CD14-positive monocyte (primary cell): ENCODE results near the gene FNDC7. TPM values are rescaled to one million over a fixed set of nuclear protein-coding genes. Genes with fewer than 3 reads are reported as not detected.

ENCODE experiments used
- DNase-seq, 3 donors: peaks; one replicate each; pipeline ENCODE4 v3.0.0-alpha.2; 2011 to 2022
- H2AFZ ChIP-seq: 2 replicates; pipeline ENCODE4 v1.6.0; 2012; ENCODE audit warnings: mild to moderate bottlenecking, low read depth, low read length, inconsistent platforms; ENCODE audit not compliant: insufficient read depth, poor library complexity, severe bottlenecking
- H3K27ac ChIP-seq, 2 donors: 1 replicate in 1 of 2; 2 replicates in 1 of 2; pipeline ENCODE4 v1.5.1; 2012 to 2013; ENCODE audit warnings: low read length in 2 of 2, control low read depth in 1 of 2, inconsistent platforms in 1 of 2, low read depth in 1 of 2, mild to moderate bottlenecking in 1 of 2
- H3K27me3 ChIP-seq, 2 donors: one replicate each; pipeline versions ENCODE4 v1.6.0 to v1.6.1; 2011 to 2013; ENCODE audit warnings: low read length in 2 of 2; ENCODE audit not compliant: control insufficient read depth in 2 of 2, insufficient read depth in 2 of 2
- H3K36me3 ChIP-seq, 2 donors: replicated peaks in 1 of 2; 1 replicate in 1 of 2; 2 replicates in 1 of 2; pipeline versions ENCODE4 v1.5.1 to v1.6.1; 2012 to 2013; ENCODE audit warnings: low read length in 2 of 2, control low read depth in 1 of 2, inconsistent platforms in 1 of 2, mild to moderate bottlenecking in 1 of 2; ENCODE audit not compliant: insufficient read depth in 2 of 2, control insufficient read depth in 1 of 2
- H3K4me1 ChIP-seq, 2 donors: 1 replicate in 1 of 2; 2 replicates in 1 of 2; pipeline versions ENCODE4 v1.5.1 to v1.6.1; 2012 to 2013; ENCODE audit warnings: low read length in 2 of 2, control low read depth in 1 of 2, inconsistent platforms in 1 of 2, mild to moderate bottlenecking in 1 of 2, moderate library complexity in 1 of 2; ENCODE audit not compliant: insufficient read depth in 2 of 2, control insufficient read depth in 1 of 2
- H3K4me2 ChIP-seq: replicated peaks from 2 replicates; pipeline ENCODE3; 2012; ENCODE audit warnings: low read length, moderate library complexity, mild to moderate bottlenecking; ENCODE audit not compliant: poor library complexity, severe bottlenecking; ENCODE audit errors: extremely low read depth
- H3K4me3 ChIP-seq, 3 experiments: fragments of 200-600 bp in 1 of 3; sonication (generic) in 1 of 3; replicated peaks in 1 of 3; 1 replicate in 2 of 3; 2 replicates in 1 of 3; pipeline ENCODE4 v1.5.1; 2011 to 2013; ENCODE audit warnings: low read length in 3 of 3, mild to moderate bottlenecking in 3 of 3, control low read depth in 2 of 3, low read depth in 2 of 3, inconsistent platforms in 1 of 3, moderate library complexity in 1 of 3
- H3K79me2 ChIP-seq: 2 replicates; pipeline ENCODE4 v1.6.0; 2012; ENCODE audit warnings: mild to moderate bottlenecking, control low read depth, inconsistent platforms, low read length, moderate library complexity; ENCODE audit not compliant: insufficient read depth
- H3K9ac ChIP-seq: 2 replicates; pipeline ENCODE4 v1.6.0; 2017; ENCODE audit warnings: low read length, mild to moderate bottlenecking; ENCODE audit not compliant: insufficient read depth, poor library complexity, severe bottlenecking
- H3K9me3 ChIP-seq, 2 donors: replicated peaks in 1 of 2; 1 replicate in 1 of 2; 2 replicates in 1 of 2; pipeline versions ENCODE4 v1.5.1 to v1.6.1; 2012 to 2013; ENCODE audit warnings: low read length in 2 of 2, control low read depth in 1 of 2; ENCODE audit not compliant: control insufficient read depth in 1 of 2, insufficient read depth in 1 of 2
- H4K20me1 ChIP-seq: 2 replicates; pipeline ENCODE4 v1.6.0; 2012; ENCODE audit warnings: mild to moderate bottlenecking, low read length, control low read depth, moderate library complexity; ENCODE audit not compliant: insufficient read depth
- H3K27ac Mint-ChIP-seq, 7 donors: one replicate each; pipeline ENCODE4 v1.8.0; 2020; ENCODE audit warnings: mild to moderate bottlenecking in 7 of 7, mixed read lengths in 7 of 7, moderate library complexity in 6 of 7, inconsistent platforms in 2 of 7
- H3K27me3 Mint-ChIP-seq, 3 donors: one replicate each; pipeline ENCODE4 v1.8.0; 2021 to 2022; ENCODE audit warnings: low read depth in 3 of 3, mild to moderate bottlenecking in 3 of 3, mixed read lengths in 3 of 3, moderate library complexity in 3 of 3, inconsistent platforms in 1 of 3
- H3K36me3 Mint-ChIP-seq, 2 donors: one replicate each; pipeline ENCODE4 v1.8.0; 2020; ENCODE audit warnings: mixed read lengths in 2 of 2, inconsistent platforms in 1 of 2, mild to moderate bottlenecking in 1 of 2
- H3K4me1 Mint-ChIP-seq: one replicate; pipeline ENCODE4 v1.8.0; 2020; ENCODE audit warnings: mild to moderate bottlenecking, mixed read lengths
- H3K4me3 Mint-ChIP-seq, 2 donors: one replicate each; pipeline ENCODE4 v1.8.0; 2020; ENCODE audit warnings: mild to moderate bottlenecking in 2 of 2, mixed read lengths in 2 of 2, moderate library complexity in 1 of 2
- H3K9me3 Mint-ChIP-seq, 7 donors: one replicate each; pipeline ENCODE4 v1.8.0; 2020 to 2022; ENCODE audit warnings: mixed read lengths in 7 of 7, mild to moderate bottlenecking in 6 of 7, moderate library complexity in 6 of 7, inconsistent platforms in 2 of 7
- WGBS: methylation state at CpG from one replicate; pipeline ENCODE4 v1.1.5; 2013; ENCODE audit warnings: missing lambda C conversion rate; ENCODE audit not compliant: insufficient coverage; 5-methylcytosine and 5-hydroxymethylcytosine counted together
- intact Hi-C, 2 donors: fragments of 100-400 bp; cut with micrococcal nuclease; formaldehyde crosslinking; loops; one replicate each; pipeline versions ENCODE4 v1.15.0 to v1.15.1; 2023
- polyA plus RNA-seq, 3 donors: library from polyadenylated mRNA; depleted of rRNA in 1 of 3; unstranded in 2 of 3; stranded (reverse) in 1 of 3; fragments of 300-500 nt in 2 of 3; fragments of >200 nt in 1 of 3; fragmentation: Illumina TruSeq in 2 of 3; gene quantifications; 1 replicate in 2 of 3; 2 replicates in 1 of 3; pipeline ENCODE4 v1.2.3, GENCODE V29; 2012 to 2021
- TF ChIP-seq, protein P1 (sequence below): fragments of 200-600 bp; IDR thresholded peaks from one replicate; pipeline ENCODE4 v1.8.0; 2022; ENCODE audit warnings: antibody characterized with exemption, mild to moderate bottlenecking

FNDC7 gene
- polyA plus RNA-seq, 3 donors: 0.07 TPM; not detected in 2

DNA sequence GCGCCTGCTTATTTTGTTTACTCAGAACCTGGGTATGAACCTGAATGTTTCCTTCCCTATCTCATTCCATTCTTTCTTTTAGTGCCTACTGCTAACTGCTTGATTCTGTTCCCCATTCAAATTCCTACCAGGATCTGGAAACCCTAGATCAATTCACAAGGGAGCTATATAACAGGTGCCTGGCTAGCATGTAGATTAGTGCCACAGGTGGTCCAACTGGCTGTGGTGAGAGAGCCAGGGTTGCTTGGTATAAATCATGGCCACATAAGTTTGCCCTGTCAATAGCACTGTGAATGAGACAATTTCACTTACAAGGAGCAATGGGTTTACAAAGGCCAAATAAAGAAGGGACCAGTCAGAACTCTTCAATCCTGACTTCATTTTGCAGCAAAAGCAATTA lies 27.2 kb upstream of the FNDC7 start:
- peaks cover 1% of the 10 kb centered on the region for H3K4me1 Mint-ChIP-seq
- no peak overlapping the region for H3K27ac ChIP-seq

DNA sequence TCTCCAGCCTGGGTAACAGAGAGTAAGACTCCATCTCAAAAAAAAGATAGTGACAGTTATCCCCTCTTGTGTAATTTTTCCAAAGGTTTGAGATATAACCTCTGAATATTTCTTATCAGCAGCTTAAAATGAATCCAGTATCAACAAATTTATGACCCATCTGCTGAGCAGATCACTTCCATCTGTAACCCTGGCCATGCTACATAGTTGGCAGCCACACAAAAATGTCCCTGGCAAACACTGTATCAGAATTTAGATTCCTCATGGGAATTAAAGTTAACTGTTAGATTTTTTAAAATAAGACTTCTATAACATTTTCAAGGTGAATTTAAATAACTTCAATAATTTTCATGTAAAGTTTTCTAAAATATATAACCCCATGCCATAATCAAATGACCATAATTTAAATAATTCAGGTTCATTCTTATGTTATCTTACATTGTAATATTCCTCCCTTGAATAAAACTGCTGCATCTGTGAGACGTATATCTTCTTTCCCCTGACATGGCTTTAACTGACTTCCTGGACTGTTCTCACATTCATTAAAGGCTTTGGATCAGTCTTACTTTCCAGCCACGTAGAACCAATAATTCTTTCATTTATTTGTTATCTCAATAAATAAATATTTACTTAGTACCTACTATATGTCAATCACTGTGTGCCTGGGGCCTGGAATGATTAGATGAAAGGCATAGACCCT lies 25.9 kb upstream of the FNDC7 start:
- Histone ChIP-seq H3K27me3 (no peaks in the 10 kb centered on the region), H3K79me2 (peaks cover 11% of the 10 kb centered on the region), H3K36me3 (no peaks in the 10 kb centered on the region), H3K9ac (no peak overlapping the region), H4K20me1 (no peaks in the 10 kb centered on the region), H2AFZ (no peak overlapping the region), H3K4me2 (no peak overlapping the region), H3K4me1 (peaks cover 6 to 9% of the 10 kb centered on the region in 2 donors), H3K4me3 (no peak overlapping the region), H3K9me3 (no peaks in the 10 kb centered on the region), H3K27ac (no peak overlapping the region)
- Mint-ChIP-seq H3K27ac (no peak overlapping the region), H3K4me1 (peaks cover 10% of the 10 kb centered on the region), H3K27me3 (peaks cover 0 to 10% (median 10%) of the 10 kb centered on the region in 3 donors), H3K4me3 (no peak overlapping the region), H3K36me3 (no peaks in the 10 kb centered on the region), H3K9me3 (peaks cover 0 to 4% (median 0%) of the 10 kb centered on the region in 7 donors)
- intact Hi-C loops: no loop called here
- TF ChIP-seq, protein P1, sequence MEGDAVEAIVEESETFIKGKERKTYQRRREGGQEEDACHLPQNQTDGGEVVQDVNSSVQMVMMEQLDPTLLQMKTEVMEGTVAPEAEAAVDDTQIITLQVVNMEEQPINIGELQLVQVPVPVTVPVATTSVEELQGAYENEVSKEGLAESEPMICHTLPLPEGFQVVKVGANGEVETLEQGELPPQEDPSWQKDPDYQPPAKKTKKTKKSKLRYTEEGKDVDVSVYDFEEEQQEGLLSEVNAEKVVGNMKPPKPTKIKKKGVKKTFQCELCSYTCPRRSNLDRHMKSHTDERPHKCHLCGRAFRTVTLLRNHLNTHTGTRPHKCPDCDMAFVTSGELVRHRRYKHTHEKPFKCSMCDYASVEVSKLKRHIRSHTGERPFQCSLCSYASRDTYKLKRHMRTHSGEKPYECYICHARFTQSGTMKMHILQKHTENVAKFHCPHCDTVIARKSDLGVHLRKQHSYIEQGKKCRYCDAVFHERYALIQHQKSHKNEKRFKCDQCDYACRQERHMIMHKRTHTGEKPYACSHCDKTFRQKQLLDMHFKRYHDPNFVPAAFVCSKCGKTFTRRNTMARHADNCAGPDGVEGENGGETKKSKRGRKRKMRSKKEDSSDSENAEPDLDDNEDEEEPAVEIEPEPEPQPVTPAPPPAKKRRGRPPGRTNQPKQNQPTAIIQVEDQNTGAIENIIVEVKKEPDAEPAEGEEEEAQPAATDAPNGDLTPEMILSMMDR: no peak
- WGBS: no CpG with 5 or more reads among the region's 2 CpGs
- no peak for DNase-seq

More for the DNA sequence above, 27.2 kb upstream of the FNDC7 start:
- no peak overlapping the region for H2AFZ ChIP-seq
- TF ChIP-seq, protein P1: no peak
- no peaks in the 10 kb centered on the region for H3K9me3 ChIP-seq
- H3K4me2 ChIP-seq: no peak overlapping the region
- no peak for DNase-seq
- no peak overlapping the region for H3K4me3 Mint-ChIP-seq
- H3K79me2 ChIP-seq: no peaks in the 10 kb centered on the region
- H3K4me3 ChIP-seq: no peak overlapping the region
- H3K27me3 ChIP-seq: no peaks in the 10 kb centered on the region
- H3K9me3 Mint-ChIP-seq: peaks cover 0 to 4% (median 0%) of the 10 kb centered on the region in 7 donors
- no peak overlapping the region for H3K9ac ChIP-seq
- intact Hi-C loops: no loop called here
- H3K36me3 Mint-ChIP-seq: no peaks in the 10 kb centered on the region
- H4K20me1 ChIP-seq: no peaks in the 10 kb centered on the region
- no CpG with 5 or more reads among the region's 1 CpG for WGBS
- peaks cover 0 to 14% (median 5%) of the 10 kb centered on the region in 3 donors for H3K27me3 Mint-ChIP-seq
- H3K36me3 ChIP-seq: no peaks in the 10 kb centered on the region
- H3K27ac Mint-ChIP-seq: no peak overlapping the region
- no peaks in the 10 kb centered on the region for H3K4me1 ChIP-seq
